D721Med (cell line): ENCODE measurements around the gene FGFR1OP2.
"Not testable (repeated sequence)": the region's sequence is repeated elsewhere in the genome, so short reads cannot be mapped to it uniquely, and the experiment has no call there.

Experiments
- DNase-seq: peaks from one replicate; pipeline ENCODE4 v3.0.0; 2011; ENCODE audit warnings: low spot score; ENCODE audit not compliant: insufficient read length
- FAIRE-seq: peaks from 2 replicates; lab custom pipeline; 2011; peaks lifted over from hg19 to GRCh38; lab: Jason Lieb, UNC
- CTCF ChIP-seq: IDR thresholded peaks from 2 replicates; pipeline ENCODE4 v1.5.1; 2012; ENCODE audit warnings: mild to moderate bottlenecking, control low read depth; ENCODE audit not compliant: insufficient read depth; ENCODE audit errors: missing control alignments

Gene FGFR1OP2

GRCh38 chr12:26940516-26941214 lies 2.4 kb downstream of the FGFR1OP2 start:
- no peak for TF ChIP-seq CTCF
- FAIRE-seq (no peak), DNase-seq (no peak)

- DNase-seq, result no peak
- FAIRE-seq, result no peak
- no peak for TF ChIP-seq CTCF
Measured at GRCh38 chr12:26941215-26941594, 2.9 kb downstream of the FGFR1OP2 start.

GRCh38 chr12:26948309-26948708 lies 10.0 kb downstream of the FGFR1OP2 start:
- TF ChIP-seq CTCF, result no peak
- FAIRE-seq (no peak), DNase-seq (no peak)

GRCh38 chr12:26953447-26953846 lies 15.2 kb downstream of the FGFR1OP2 start:
- no peak for DNase-seq
- TF ChIP-seq CTCF, result no peak
- no peak for FAIRE-seq

GRCh38 chr12:26954027-26954426 lies 15.8 kb downstream of the FGFR1OP2 start:
- no peak for TF ChIP-seq CTCF
- no peak for FAIRE-seq
- DNase-seq, result no peak

GRCh38 chr12:26961391-26961790 lies 23.1 kb downstream of the FGFR1OP2 start:
- FAIRE-seq, DNase-seq: not testable (repeated sequence)

- FAIRE-seq (no peak), DNase-seq (no peak)
- TF ChIP-seq CTCF, result no peak
Measured at GRCh38 chr12:26961803-26962202, 23.5 kb downstream of the FGFR1OP2 start.
